ENCODE results near the gene CASK.

Gene CASK

DNA sequence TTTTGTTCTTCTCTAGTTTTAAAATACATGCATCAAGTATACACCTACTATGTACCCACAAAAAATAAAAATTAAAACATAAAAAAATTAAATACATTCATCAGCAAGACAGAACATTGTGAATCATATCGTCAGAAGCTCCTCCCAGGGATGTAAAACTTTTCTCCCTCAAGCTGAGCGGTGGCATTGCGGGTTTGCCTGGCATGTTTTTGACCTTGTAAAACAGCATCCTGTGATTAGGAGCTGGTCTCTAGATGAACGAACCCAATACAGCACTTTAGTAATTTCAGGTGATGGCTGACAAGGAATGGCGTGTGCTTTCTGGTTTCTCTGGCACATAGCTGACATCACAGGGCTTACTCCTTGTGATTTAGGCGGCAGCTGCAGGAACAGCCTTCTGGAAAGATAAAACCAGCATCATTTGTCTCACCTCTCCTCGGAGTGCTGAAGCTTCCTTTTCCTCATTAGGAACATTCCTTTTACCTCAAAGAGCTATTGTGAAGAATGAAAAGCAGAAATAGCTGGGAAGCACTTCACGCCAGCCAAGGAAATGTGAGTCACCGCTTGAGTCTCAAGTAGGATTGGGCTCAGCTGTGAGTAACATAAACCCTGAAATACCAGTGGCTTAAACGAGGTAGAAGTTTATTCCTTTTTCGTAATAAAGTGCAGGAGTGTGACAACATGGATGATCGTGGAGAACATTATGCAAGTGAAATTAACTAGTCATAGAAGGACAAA is 431.9 kb downstream of the CASK start:
- no peak for DNase-seq

DNA sequence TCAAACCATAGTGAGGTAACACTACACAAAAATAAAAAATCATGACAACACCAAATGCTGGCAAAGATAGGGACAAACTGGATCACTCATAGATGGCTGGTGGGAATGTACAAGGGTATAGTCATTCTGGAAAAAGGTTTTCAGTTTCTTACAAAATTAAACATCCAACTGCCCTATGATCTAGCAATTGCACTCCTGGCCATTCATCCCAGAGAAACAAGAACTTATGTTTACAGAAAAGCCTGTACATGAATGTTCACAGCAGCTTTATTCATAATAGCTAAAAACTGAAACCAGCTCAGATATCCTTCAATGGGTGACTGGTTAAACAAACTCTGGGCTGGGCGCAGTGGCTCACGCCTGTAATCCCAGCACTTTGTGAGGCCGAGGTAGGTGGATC is 432.9 kb downstream of the CASK start:
- no peak for DNase-seq

DNA sequence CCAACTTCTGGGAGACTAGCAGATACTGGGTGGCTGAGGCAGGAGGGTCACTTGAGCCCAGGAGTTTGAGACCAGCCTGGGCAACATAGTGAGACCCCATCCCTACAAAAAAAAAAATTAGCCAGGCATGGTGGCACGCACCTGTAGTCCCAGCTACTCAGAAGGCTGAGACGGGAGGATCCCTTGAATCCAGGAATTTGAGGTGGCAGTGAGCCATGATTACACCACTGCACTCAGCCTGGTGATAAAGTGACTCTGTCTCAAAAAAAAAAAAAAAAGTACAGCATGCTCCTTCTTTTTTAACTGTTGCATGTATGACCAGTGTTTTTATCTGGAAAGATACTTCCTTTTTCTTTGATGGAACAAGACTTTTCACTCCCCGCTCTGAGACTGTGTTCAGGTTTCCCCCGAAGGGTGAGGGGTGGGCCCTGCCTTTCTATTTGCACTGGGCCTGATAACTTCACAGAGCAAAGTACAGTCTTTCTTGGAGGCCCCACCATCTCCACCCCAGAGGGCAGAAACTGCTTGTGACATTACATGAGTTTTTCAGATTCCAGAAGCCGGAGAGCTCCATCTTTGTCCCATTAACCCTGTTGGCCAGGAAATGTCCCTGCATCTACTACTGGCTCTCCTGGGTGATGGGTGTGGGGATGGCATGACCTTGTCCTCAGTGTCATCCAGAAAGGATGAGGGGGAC is 441.1 kb downstream of the CASK start:
- no peak for DNase-seq

DNA sequence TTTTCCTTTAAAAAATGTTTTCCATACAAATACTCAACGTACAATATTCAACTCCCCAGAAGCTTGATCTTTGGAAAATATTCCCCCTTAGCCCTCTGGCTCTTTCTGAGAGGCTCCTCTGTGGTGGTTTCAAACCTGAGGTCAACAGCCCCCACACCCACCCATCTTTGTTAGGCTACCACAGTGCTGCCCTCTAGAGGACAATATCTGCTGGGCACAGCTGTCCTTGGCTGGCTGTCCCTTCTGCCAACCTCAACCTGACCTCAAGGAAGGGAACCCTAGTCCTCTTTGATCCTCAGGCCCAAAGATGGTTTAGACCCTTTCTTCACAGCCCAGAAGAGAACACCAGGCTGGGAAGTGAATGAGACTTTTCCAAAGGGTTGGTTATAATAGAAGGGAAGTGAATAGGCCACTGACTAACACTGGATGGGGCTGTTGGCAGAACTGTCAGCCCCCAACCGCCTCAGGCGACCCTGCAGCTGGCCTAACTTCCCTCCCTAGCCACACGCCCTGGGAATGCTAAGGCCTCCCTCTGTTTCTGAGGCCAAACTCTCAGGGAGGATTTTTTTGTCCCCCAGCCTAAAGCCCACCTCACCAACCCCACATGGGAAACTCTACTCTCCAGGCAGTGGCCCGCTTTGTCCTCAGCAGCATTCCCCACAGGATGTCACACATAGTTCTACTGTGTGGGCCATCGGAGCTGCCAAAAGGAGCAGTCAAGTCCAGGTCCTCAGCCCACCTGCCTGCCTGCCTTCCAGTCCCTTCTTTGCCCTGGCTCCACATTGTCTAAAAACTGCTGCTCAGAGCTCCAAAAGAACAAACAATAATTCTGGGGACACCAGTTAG is 441.9 kb downstream of the CASK start:
- DNase-seq = peak; percentile 12

DNA sequence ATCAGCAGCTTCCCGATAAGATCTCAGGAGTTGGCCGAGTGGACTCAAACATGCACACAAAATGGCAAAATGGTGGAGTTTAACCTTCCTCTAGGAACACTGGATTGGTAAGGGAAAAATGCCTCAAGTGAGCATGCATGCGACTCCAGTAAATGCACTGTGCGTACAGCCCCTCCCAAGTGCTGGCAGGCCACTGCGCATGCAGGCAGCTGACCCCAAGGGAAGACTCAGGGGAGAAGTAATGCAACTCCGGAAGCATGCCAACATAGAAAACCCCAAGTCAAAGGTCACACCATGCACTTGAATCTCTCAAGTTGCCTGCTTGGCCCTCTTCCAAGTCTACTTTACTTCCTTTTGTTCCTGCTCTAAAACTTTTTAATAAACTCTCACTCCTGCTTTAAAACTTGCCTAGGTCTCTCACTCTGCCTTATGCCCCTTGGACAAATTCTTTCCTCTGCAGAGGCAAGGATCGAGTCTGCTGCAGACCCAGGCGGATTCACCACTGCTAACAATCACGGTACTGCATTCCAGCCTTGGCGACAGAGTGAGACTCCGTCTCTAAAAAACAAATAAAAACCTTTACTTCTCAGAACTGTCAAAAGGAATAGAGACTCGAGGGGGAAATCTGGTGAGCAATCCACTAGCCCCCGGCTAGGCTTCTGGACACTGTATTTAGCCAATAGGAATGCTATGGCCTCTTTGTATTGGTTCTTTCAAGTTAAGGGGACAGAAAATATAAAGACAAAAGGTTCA is 442.7 kb downstream of the CASK start:
- DNase-seq = no peak

DNA sequence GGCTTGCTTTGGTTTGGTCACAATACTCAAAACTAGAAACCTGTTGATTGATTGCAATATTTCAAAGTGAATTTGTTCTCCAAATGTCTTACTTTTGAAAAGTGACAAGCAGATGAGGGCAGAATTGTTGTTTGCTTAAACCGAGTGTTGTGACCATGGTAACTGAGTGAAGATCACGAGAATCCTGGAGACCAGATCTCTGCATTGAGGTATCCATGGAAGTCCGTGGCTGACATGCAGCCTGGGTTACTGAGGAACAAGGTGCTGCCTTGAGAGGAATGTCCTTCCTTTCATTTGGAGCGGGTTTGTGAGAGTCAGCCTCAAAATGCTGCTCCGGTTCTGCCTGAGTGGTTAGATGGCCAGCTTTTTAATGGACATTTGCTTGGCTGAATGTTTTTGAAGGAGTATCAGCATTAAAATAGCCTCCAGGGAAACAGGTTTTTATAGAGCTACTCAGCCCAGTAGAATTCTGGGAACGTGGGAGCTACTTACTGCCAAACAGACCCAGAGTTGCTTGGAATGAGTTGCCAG is 444.9 kb downstream of the CASK start:
- no peak for DNase-seq

DNA sequence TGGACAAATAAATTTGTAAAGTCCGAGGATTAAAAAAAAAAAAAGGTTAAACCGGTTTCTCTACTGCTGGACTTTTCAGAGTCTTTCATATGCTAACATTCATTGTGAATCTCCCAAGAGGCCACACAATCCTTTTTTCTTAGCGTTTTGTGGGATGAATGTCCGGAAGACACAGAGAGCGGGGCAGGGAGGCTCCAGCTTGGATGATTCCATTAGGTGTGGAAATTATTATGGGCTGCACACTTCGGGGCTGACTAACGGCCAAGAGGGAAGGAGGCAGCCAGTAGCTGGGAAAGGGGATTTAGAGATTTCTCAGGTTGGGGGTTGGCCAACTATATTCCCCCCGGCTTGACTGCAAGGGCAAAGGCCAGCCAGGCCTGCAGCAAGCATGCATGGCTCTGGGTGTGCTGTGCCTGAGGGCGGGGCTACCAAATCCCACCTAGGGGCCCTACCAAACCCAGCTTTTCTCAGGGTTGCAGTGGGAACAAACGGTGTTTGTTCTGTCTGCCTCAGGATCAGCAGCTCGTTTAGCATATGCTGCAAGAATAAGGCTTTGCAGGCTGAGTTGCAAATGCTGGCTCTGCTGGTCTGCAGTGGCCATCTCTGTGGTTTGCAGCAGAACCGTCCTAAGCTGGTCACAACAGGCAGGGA is 447.6 kb downstream of the CASK start:
- DNase-seq = no peak

DNA sequence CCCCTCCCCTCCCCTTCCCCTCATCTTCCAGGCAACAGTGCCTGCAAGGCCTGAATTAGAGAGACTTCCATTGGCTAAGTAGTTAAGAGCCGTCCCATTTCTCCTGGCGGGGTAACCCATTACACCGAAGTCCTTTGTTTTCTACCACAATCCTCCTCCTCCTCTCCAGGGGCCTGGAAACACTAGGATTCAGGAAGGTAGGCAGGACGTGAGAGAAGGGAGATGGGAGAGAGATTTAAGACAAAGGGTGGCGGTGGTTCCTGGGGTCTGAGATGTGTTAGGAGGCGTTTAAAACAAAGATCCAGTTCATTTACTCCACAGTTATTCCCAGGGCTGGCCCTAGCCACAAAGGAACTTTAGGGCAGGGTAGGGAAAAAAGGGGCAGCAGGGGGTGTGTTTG is 448.2 kb downstream of the CASK start:
- DNase-seq = no peak

DNA sequence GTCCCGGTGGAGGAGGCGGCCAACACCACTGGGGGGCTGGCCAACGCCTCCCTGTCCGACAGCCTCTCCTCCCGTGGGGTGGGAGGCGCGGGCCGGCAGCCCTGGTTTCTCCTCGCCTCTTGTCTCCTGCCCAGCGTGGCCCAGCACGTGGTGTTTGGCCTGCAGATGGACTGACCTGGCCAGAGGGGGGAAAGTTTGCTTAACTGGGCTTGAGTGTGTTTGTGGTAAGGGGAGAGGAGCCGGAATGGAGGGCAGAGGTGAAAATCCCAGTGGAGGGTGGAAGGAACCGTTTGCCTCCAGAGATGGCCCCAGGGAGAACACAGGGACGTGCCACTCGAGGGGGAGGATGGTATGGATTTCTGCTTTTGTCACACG is 448.6 kb downstream of the CASK start:
- DNase-seq = no peak

DNA sequence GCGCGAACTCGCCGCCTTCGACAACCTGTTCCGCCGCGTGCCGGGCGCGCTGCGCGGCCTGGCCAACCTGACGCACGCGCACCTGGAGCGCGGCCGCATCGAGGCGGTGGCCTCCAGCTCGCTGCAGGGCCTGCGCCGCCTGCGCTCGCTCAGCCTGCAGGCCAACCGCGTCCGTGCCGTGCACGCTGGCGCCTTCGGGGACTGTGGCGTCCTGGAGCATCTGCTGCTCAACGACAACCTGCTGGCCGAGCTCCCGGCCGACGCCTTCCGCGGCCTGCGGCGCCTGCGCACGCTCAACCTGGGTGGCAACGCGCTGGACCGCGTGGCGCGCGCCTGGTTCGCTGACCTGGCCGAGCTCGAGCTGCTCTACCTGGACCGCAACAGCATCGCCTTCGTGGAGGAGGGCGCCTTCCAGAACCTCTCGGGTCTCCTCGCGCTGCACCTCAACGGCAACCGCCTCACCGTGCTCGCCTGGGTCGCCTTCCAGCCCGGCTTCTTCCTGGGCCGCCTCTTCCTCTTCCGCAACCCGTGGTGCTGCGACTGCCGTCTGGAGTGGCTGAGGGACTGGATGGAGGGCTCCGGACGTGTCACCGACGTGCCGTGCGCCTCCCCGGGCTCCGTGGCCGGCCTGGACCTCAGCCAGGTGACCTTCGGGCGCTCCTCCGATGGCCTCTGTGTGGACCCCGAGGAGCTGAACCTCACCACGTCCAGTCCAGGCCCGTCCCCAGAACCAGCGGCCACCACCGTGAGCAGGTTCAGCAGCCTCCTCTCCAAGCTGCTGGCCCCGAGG is 449.2 kb downstream of the CASK start:
- no peak for DNase-seq

DNA sequence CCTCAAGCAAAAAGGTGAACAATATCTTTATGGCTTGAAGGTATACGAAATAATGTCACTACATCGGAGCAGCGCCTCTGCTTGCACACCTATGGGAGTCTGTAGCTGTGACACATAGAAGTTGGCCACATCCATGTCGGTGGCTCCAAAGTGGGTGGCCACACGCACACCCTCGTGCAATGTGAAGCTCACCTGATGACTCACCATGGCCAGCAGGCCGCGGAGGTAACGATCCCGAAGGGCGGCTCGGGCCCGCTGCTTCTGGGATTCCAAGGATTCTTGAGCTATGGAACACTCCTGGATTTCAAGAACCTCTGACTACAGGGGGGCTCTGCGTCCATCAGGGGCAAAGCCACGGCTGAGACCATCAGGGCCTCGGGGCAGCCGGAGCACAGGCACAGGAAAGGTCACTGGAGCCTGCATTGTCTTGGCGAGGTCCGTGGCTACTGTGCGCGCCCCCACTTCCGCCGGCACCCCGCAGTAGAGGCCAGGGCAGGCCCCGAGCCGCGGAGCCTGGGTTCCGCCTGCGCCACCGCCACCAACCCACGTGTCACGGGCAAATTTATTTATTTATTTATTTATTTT is 451.0 kb downstream of the CASK start:
- DNase-seq = no peak

DNA sequence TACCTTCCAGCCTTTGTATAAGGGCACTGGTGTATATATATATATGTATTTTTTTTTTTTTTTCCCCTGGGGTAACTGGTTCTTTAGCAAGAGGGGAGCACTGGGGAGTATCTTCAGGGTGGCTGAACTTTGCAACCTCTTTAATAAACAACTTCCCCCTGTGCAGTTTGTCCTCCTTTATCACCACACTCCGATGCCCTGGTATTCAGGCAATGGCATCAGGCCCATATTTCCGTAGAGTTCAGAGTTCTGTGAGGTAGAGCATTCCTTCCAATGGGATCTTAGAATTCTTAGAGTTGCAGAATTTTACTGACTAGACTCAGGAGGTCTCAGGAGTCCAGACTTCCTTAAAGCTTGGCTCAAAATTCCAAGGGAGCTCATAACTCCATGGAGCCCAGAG is 451.6 kb downstream of the CASK start:
- DNase-seq = no peak

DNA sequence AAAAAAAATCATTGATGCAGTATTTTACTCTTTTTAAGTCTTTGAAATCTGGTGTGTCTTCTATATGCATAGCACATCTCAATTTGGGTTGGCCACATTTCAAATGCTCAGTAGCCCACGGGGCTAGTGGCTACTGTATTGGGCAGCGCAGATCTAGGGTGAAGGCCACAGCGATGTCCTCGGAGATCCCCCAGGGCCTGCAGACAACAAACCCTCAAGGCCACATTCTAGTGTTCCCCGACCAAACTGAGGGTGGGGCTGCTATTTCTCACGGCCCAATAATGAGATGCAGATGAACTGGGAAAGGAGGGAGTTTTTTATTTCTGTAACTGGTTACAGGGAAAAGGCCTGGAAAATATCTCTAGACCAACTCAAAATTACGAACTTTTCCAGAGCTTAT is 452.6 kb downstream of the CASK start:
- DNase-seq = no peak

DNA sequence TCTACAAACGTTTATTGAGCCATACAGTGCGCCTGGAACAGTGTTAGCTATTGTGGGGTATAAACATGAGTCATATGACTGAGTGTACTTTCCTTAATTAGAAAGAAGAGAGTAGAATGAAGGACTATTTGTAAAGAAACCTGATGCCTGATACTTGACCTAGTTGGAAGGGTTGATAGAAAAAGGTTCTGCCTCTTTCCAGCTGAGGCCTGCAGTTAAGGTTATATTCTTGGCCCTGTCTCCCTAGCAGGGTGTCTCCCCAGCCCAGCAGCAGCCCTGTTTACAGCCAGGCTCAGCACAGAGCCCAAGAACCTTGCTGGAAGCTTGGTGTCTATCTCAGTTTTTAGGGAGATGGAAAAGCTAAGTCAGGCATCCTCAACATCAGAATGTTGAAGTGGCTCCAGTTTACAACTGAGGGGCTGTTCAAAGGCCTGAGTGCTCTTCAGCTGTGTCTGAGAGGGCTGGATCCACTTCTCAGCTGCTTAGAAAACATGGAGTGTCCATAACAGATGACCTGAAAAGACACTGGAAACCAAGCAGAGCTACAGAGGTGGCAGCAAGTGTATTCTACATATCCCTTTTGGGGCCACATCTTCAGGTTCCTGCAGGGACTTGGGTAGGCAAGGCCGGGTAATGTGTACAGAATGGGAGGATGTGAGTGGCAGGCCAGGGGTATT is 454.6 kb downstream of the CASK start:
- no peak for DNase-seq

All from CD4-positive, alpha-beta T cell treated with Interleukin-21 for 1 hour (primary cell).